Adrenal gland (tissue), 12 donors: ENCODE data around the gene HES6. TPM values are rescaled to one million over a fixed set of nuclear protein-coding genes. Genes with fewer than 3 reads are reported as not detected.
A peak's percentile ranks its signal among the peaks of the same experiment; 100 is the strongest.

Experiments used
- DNase-seq, 7 donors: peaks; one replicate each; pipeline ENCODE4 v3.0.0-alpha.2; 2019 to 2020
- H3K27ac ChIP-seq, 5 donors: fragments of 200-600 bp; sonication (generic) in 4 of 5; 1 replicate in 3 of 5; 2 replicates in 2 of 5; pipeline versions ENCODE4 v1.5.1 to v1.8.0; 2016 to 2020; ENCODE audit warnings: mild to moderate bottlenecking in 1 of 5
- H3K27me3 ChIP-seq: fragments of 200-600 bp; 2 replicates; pipeline ENCODE4 v1.8.0; 2021
- H3K36me3 ChIP-seq, 2 donors: fragments of 200-600 bp; replicated peaks in 1 of 2; 1 replicate in 1 of 2; 2 replicates in 1 of 2; pipeline versions ENCODE4 v1.5.1 to v1.8.0; 2018 to 2022
- H3K4me1 ChIP-seq, 2 donors: fragments of 200-600 bp; replicated peaks in 1 of 2; 1 replicate in 1 of 2; 2 replicates in 1 of 2; pipeline versions ENCODE4 v1.5.1 to v1.8.0; 2018 to 2021
- H3K4me3 ChIP-seq, 4 donors: fragments of 200-600 bp; sonication (generic) in 3 of 4; one replicate each; pipeline ENCODE4 v1.5.1; 2016 to 2018
- H3K9me3 ChIP-seq, 3 donors: fragments of 200-600 bp; sonication (generic) in 1 of 3; replicated peaks in 1 of 3; 1 replicate in 2 of 3; 2 replicates in 1 of 3; pipeline versions ENCODE4 v1.5.1 to v1.8.0; 2016 to 2021
- POLR2A ChIP-seq, 2 donors: fragments of 450-650 bp; IDR thresholded peaks; one replicate each; pipeline ENCODE4 v1.6.1; 2017; ENCODE audit warnings: antibody characterized with exemption in 2 of 2, mild to moderate bottlenecking in 2 of 2, moderate library complexity in 1 of 2
- WGBS, 4 donors: extraction: QIAGEN DNeasy Blood & Tissue Kit in 2 of 4; methylation state at CpG; one replicate each; pipeline versions ENCODE4 v1.1.5 to v1.1.7; 2013 to 2017; 5-methylcytosine and 5-hydroxymethylcytosine counted together
- intact Hi-C, 2 donors: fragments of 100-400 bp; cut with DNase I; formaldehyde crosslinking; loops; one replicate each; pipeline versions ENCODE4 v1.14.1 to v1.15.0; 2022 to 2023
- polyA plus RNA-seq, 3 donors: library from polyadenylated mRNA; stranded (reverse); fragments of 200-250 nt in 2 of 3; fragments of 350-450 nt in 1 of 3; fragmentation: Illumina TruSeq in 1 of 3; extraction: RNeasy Lipid Tissue Mini Kit (QIAGEN cat#74804) in 1 of 3; gene quantifications; one replicate each; pipeline ENCODE4 v1.2.3, GENCODE V29; 2013 to 2014
- total RNA-seq, 9 donors: library from RNA; depleted of rRNA in 4 of 9; stranded (reverse); fragments of >200 nt in 4 of 9; fragments of 120-200 nt in 1 of 9; fragmentation: NEBNext Ultra II Directional in 1 of 9; extraction: Animal tissue kit (Norgen Biotek cat#: 25700) in 1 of 9; gene quantifications; one replicate each; pipeline versions ENCODE4 v1.1.0 to v1.2.4, GENCODE V29; 2013 to 2023
- TF ChIP-seq, protein P1 (sequence below), 6 experiments: fragments of 450-650 bp in 4 of 6; fragments of 200-600 bp in 2 of 6; sonication (generic) in 1 of 6; IDR thresholded peaks; 1 replicate in 5 of 6; 2 replicates in 1 of 6; pipeline versions ENCODE4 v1.5.1 to v1.8.0; 2016 to 2021; ENCODE audit warnings: antibody characterized with exemption in 6 of 6, mild to moderate bottlenecking in 2 of 6, moderate library complexity in 1 of 6
- donor health status: healthy with polysubstance abuse.
- donor health status: Bipolar disorder and iron deficiency.
- donor health status: DM: yes; HTN: yes; CAD: no.
- donor health status: DM: no; HTN: no; CAD: no.
- donor health status: DM: no; HTN: no; CAD: no.
- donor health status: DM: yes; HTN: yes; CAD: no.

HES6 gene
- total and polyA plus RNA-seq, 12 donors: 4.3 to 21.6 (median 11.0) TPM

DNA sequence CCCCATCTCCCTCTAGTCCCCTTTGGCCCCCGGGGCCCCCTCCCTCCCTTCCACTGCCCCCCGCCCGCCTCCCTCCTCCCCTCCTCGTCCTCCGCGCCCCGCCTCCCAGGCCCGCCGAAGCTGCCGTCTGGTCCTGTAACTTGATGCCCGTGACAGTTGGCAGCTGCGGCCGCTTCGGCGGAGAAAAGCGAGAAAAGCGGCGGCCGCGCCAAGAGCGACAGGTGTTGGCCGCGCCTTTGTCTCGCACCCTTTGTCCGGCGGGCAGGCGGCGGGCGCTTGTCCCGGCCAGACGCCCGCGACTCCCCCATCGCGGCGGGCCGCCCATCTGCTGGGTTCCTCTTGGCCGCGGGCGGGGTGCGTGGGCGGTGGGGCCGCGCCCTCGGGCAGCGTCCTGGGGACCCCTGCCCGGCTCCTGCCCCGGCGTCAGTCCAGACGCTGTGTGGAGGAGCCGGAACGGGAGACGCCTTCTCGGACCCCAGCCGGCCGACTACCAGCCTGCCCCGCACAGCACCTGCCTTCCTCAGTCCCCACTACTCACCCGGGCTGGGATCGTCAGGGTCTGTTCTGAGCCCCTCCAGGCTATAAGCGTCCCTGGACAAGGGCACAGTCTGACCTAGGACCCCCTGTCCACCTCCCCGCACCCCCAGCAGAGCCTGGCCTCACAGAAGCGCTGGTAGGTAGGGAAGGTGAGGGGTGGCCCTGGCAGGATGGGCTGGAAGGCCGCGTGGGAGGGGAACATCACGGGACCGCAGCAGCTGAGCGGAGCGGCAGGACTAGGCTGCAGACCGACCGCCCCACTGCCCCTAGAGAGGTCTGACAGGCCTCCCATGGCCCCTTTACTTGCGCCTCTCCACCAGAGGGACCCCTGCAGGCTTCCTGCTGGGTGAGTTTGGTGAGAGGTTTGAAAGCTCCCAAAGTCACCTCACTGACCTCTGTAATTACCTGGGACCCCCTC, 1.2 kb upstream of the HES6 start:
- no peak overlapping the region for H3K27ac ChIP-seq
- peak overlapping the region in 1 of 4 donors; percentile 27 for H3K4me3 ChIP-seq
- peaks cover 0 to 6% of the 10 kb centered on the region in 2 donors for H3K36me3 ChIP-seq
- intact Hi-C loops: no loop called here
- H3K27me3 ChIP-seq: no peaks in the 10 kb centered on the region
- peaks cover 13 to 25% of the 10 kb centered on the region in 2 donors for H3K4me1 ChIP-seq
- TF ChIP-seq POLR2A (IDR thresholded peaks at IDR 0.05): no peak
- TF ChIP-seq, protein P1, sequence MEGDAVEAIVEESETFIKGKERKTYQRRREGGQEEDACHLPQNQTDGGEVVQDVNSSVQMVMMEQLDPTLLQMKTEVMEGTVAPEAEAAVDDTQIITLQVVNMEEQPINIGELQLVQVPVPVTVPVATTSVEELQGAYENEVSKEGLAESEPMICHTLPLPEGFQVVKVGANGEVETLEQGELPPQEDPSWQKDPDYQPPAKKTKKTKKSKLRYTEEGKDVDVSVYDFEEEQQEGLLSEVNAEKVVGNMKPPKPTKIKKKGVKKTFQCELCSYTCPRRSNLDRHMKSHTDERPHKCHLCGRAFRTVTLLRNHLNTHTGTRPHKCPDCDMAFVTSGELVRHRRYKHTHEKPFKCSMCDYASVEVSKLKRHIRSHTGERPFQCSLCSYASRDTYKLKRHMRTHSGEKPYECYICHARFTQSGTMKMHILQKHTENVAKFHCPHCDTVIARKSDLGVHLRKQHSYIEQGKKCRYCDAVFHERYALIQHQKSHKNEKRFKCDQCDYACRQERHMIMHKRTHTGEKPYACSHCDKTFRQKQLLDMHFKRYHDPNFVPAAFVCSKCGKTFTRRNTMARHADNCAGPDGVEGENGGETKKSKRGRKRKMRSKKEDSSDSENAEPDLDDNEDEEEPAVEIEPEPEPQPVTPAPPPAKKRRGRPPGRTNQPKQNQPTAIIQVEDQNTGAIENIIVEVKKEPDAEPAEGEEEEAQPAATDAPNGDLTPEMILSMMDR (IDR thresholded peaks at IDR 0.05): no peak
- H3K9me3 ChIP-seq: no peaks in the 10 kb centered on the region
- peak in 5 of 7 donors; percentile 44 to 76 (median 58) for DNase-seq
- 18 to 74% (median 46%) methylated on average over 11 to 70 of the region's 71 CpGs for WGBS, 4 donors

DNA sequence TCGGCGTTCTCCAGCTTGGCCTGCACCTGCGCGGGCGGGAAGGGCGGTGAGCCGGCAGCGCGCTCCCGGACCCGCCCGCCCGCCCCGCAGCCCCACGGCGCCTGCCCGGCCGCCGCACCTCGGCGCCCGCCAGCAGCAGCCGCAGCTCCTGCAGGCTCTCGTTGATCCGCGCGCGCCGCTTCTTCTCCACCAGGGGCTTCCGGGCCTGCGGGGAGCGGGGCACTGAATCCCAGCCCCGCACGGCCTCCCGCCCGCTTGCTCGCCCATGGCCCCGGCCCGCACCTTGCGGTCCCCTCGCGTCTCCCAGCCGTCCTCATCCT, 335 bp downstream of the HES6 start:
- peak in 3 of 7 donors; percentile 33 to 42 (median 41) for DNase-seq
- Histone ChIP-seq H3K27me3 (no peaks in the 10 kb centered on the region), H3K9me3 (no peaks in the 10 kb centered on the region), H3K27ac (peak overlapping the region in 2 of 5 donors; percentile 33 to 69), H3K36me3 (no peaks in the 10 kb centered on the region), H3K4me1 (peaks cover 13 to 25% of the 10 kb centered on the region in 2 donors), H3K4me3 (peak overlapping the region in 2 of 4 donors; percentile 40 to 81)
- intact Hi-C loops: no loop called here
- TF ChIP-seq, protein P1 (IDR thresholded peaks at IDR 0.05): peak in 2 of 6 experiments; percentile 4 to 34
- no peak for TF ChIP-seq POLR2A (IDR thresholded peaks at IDR 0.05)
- 0 to 20% (median 2%) methylated on average over 1 to 43 of the region's 43 CpGs for WGBS, 4 donors

DNA sequence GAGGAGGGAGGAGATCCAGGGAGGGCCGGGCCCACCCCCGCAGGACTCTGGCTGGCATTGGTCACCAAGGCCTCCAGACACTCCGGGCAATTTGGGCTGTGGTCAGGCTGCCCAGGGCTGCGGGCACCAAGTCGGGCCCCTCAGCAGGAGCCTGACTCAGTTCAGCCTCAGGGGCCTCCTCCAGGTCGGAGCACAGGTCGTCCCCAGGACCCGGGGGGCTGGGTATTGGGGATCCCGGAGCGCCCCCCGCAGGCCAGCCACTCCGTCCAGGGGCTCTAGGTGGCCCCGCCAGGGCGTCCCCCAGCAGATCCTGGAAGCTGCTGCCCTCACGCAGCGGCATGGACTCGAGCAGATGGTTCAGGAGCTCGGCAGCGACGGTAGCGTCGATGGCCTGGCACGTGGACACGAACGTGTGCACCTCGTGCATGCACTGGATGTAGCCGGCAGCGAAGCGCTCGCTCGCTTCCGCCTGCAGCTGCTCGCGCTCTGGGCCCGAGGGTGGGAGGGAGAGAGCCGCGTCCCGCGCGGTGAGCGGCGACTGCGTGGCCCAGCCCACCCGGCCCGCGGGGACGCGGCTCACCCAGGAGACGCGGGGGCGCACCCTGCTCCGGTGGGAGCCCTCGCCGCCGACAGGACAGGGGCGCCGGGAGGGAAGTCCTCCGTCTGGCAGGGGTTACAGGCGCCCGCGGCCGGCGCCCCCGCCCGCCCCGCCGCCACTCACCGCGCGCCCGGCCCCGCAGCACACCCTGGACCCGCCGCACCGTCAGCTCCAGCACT, 884 bp downstream of the HES6 start:
- H3K4me1 ChIP-seq: peaks cover 13 to 25% of the 10 kb centered on the region in 2 donors
- no peaks in the 10 kb centered on the region for H3K27me3 ChIP-seq
- H3K9me3 ChIP-seq: no peaks in the 10 kb centered on the region
- no peak for TF ChIP-seq POLR2A (IDR thresholded peaks at IDR 0.05)
- peak overlapping the region in 1 of 5 donors; percentile 69 for H3K27ac ChIP-seq
- peak overlapping the region in 1 of 4 donors; percentile 81 for H3K4me3 ChIP-seq
- no peaks in the 10 kb centered on the region for H3K36me3 ChIP-seq
- DNase-seq: peak in 4 of 7 donors; percentile 33 to 42 (median 38)
- WGBS, 4 donors: 20 to 34% (median 26%) methylated on average over 38 to 72 of the region's 75 CpGs; no CpG with 5 or more reads in 1 of the 4 donors
- intact Hi-C loops: no loop called here

DNA sequence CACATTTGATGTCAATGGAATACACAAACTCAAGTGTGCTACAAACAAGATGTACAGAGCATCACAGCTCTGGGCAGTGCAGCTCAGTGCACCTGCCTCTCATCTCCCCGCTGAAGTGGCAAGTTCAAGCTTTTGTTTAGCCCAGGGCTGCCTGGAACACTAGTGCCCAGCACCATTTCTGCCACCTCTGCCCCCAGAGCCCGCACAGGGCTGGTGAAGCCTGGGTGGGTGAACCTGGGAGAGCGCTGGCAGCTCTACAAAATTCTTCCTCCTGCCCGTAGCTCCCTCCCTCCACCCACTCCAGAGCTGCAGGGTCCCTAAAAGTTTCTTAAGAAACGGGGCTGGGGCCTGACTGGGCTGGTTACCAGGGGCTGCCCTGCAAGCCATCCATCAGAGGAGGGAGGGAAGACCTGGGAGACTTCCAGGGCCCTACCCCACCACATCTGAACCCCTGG, 1.5 kb downstream of the HES6 start:
- no peaks in the 10 kb centered on the region for H3K27me3 ChIP-seq
- H3K36me3 ChIP-seq: no peaks in the 10 kb centered on the region
- 86 to 97% (median 92%) methylated on average over 5 of the region's 5 CpGs for WGBS, 4 donors
- peaks cover 13 to 22% of the 10 kb centered on the region in 2 donors for H3K4me1 ChIP-seq
- no peak overlapping the region for H3K4me3 ChIP-seq
- no peaks in the 10 kb centered on the region for H3K9me3 ChIP-seq
- DNase-seq: no peak
- no peak for TF ChIP-seq POLR2A (IDR thresholded peaks at IDR 0.05)
- no peak overlapping the region for H3K27ac ChIP-seq
- intact Hi-C loops: no loop called here
